SK-N-SH (cell line): Measurements from ENCODE around the gene CD244. TPM values are rescaled to one million over a fixed set of nuclear protein-coding genes. Genes with fewer than 3 reads are reported as not detected.

Experiments
- CTCF ChIA-PET: fragments of 300-600, 350-600 bp; formaldehyde crosslinking; extraction: SDS; loops from one replicate; lab custom pipeline; 2021; lab: Yijun Ruan, JAX
- POLR2A ChIA-PET: fragments of 350-600 bp; sonication (Branson Sonifier 250); formaldehyde crosslinking; extraction: SDS; loops from one replicate; lab custom pipeline; 2020; ENCODE audit warnings: antibody characterized with exemption, inconsistent platforms; lab: Yijun Ruan, JAX
- DNase-seq: peaks from one replicate; pipeline ENCODE4 v3.0.0; 2012
- H2AFZ ChIP-seq: fragments of 200-600 bp; sonication (generic); 2 replicates; pipeline ENCODE4 v1.8.1; 2016; ENCODE audit warnings: antibody characterized with exemption, mild to moderate bottlenecking, low read depth
- H3F3A ChIP-seq: fragments of 200-600 bp; sonication (generic); replicated peaks from 2 replicates; pipeline ENCODE3; 2016; ENCODE audit warnings: antibody characterized with exemption, mild to moderate bottlenecking; ENCODE audit not compliant: insufficient read depth
- H3K27ac ChIP-seq, 2 experiments: fragments of 200-500 bp in 1 of 2; fragments of 200-600 bp in 1 of 2; sonication (Bioruptor generic) in 1 of 2; sonication (generic), shearing (Covaris generic) in 1 of 2; 2 replicates each; pipeline versions ENCODE4 v1.5.1 to v1.6.1; 2014 to 2016; ENCODE audit warnings: low read depth in 2 of 2, inconsistent platforms in 1 of 2, low read length in 1 of 2, mild to moderate bottlenecking in 1 of 2, mixed read lengths in 1 of 2
- H3K27me3 ChIP-seq: fragments of 200-600 bp; sonication (generic), shearing (Covaris generic); 2 replicates; pipeline ENCODE4 v1.6.1; 2016; ENCODE audit warnings: mixed run types; ENCODE audit not compliant: insufficient read depth
- H3K36me3 ChIP-seq, 2 experiments: fragments of 200-500 bp in 1 of 2; fragments of 200-600 bp in 1 of 2; sonication (Bioruptor generic) in 1 of 2; sonication (generic) in 1 of 2; replicated peaks in 1 of 2; 2 replicates each; pipeline versions ENCODE3 to v1.5.1; 2014 to 2016; ENCODE audit warnings: low read length in 1 of 2, mild to moderate bottlenecking in 1 of 2; ENCODE audit not compliant: insufficient read depth in 2 of 2, control insufficient read depth in 1 of 2
- H3K4me1 ChIP-seq, 2 experiments: fragments of 200-500 bp in 1 of 2; fragments of 200-600 bp in 1 of 2; sonication (Bioruptor generic) in 1 of 2; sonication (generic), shearing (Covaris generic) in 1 of 2; 2 replicates each; pipeline versions ENCODE4 v1.5.1 to v1.6.1; 2014 to 2016; ENCODE audit warnings: low read depth in 1 of 2, low read length in 1 of 2, mixed run types in 1 of 2; ENCODE audit not compliant: insufficient read depth in 2 of 2, control insufficient read depth in 1 of 2
- H3K4me2 ChIP-seq: fragments of 200-600 bp; sonication (generic), shearing (Covaris generic); 2 replicates; pipeline ENCODE4 v1.6.1; 2017; ENCODE audit warnings: mixed run types
- H3K4me3 ChIP-seq, 2 experiments: fragments of 200-500 bp in 1 of 2; fragments of 200-600 bp in 1 of 2; sonication (Bioruptor generic) in 1 of 2; sonication (generic), shearing (Covaris generic) in 1 of 2; 2 replicates each; pipeline versions ENCODE4 v1.5.1 to v1.8.1; 2014 to 2016; ENCODE audit warnings: low read depth in 2 of 2, inconsistent platforms in 1 of 2, low read length in 1 of 2, mild to moderate bottlenecking in 1 of 2, mixed read lengths in 1 of 2, moderate library complexity in 1 of 2
- H3K79me2 ChIP-seq: fragments of 200-600 bp; sonication (generic); 2 replicates; pipeline ENCODE4 v1.8.1; 2017; ENCODE audit warnings: mild to moderate bottlenecking; ENCODE audit not compliant: insufficient read depth
- H3K9ac ChIP-seq: fragments of 200-600 bp; sonication (generic); 2 replicates; pipeline ENCODE4 v1.6.1; 2017; ENCODE audit warnings: mixed run types
- H3K9me2 ChIP-seq: fragments of 200-600 bp; sonication (generic); 2 replicates; pipeline ENCODE4 v1.6.1; 2017; ENCODE audit warnings: mixed run types
- H3K9me3 ChIP-seq: fragments of 200-600 bp; sonication (generic); 2 replicates; pipeline ENCODE4 v1.6.1; 2017; ENCODE audit warnings: mixed run types, mild to moderate bottlenecking, moderate library complexity
- H4K20me1 ChIP-seq: fragments of 200-600 bp; sonication (generic); 2 replicates; pipeline ENCODE4 v1.6.1; 2017; ENCODE audit warnings: mild to moderate bottlenecking, mixed run types; ENCODE audit not compliant: insufficient read depth
- CHD2 ChIP-seq: fragments of 150-350 bp; IDR thresholded peaks from 2 replicates; pipeline ENCODE4 v1.6.1; 2018; ENCODE audit warnings: low read length; ENCODE audit not compliant: partially characterized antibody
- FOSL2 ChIP-seq: IDR thresholded peaks from 2 replicates; pipeline ENCODE4 v1.4.0; 2012; ENCODE audit warnings: low read depth, mild to moderate bottlenecking, moderate library complexity, borderline replicate concordance
- GABPA ChIP-seq: IDR thresholded peaks from 2 replicates; pipeline ENCODE4 v1.4.0; 2012; ENCODE audit warnings: low read depth, mild to moderate bottlenecking
- MEF2A ChIP-seq: IDR thresholded peaks from 2 replicates; pipeline ENCODE4 v1.4.0; 2012; ENCODE audit warnings: low read depth, borderline replicate concordance
- NFIC ChIP-seq: IDR thresholded peaks from 2 replicates; pipeline ENCODE4 v1.4.0; 2012; ENCODE audit warnings: borderline replicate concordance
- POLR2AphosphoS5 ChIP-seq: IDR thresholded peaks from 2 replicates; pipeline ENCODE4 v1.6.1; 2012; ENCODE audit warnings: low read depth, low read length
- RAD21 ChIP-seq: IDR thresholded peaks from 2 replicates; pipeline ENCODE4 v1.6.1; 2012; ENCODE audit warnings: mild to moderate bottlenecking, low read length
- RFX5 ChIP-seq: IDR thresholded peaks from 2 replicates; pipeline ENCODE4 v1.6.1; 2012; ENCODE audit warnings: mild to moderate bottlenecking, improper control_type of control experiment, low read length
- SIN3A ChIP-seq: IDR thresholded peaks from 2 replicates; pipeline ENCODE4 v1.6.1; 2012; ENCODE audit warnings: low read depth, mild to moderate bottlenecking, low read length, moderate library complexity, borderline replicate concordance
- TCF12 ChIP-seq: IDR thresholded peaks from 2 replicates; pipeline ENCODE4 v1.4.0; 2012
- YY1 ChIP-seq: IDR thresholded peaks from 2 replicates; pipeline ENCODE4 v1.4.0; 2012; ENCODE audit warnings: low read depth, mild to moderate bottlenecking
- WGBS: methylation state at CpG from one replicate; pipeline ENCODE4 v1.1.6; 2017; ENCODE audit warnings: low lambda C conversion rate; 5-methylcytosine and 5-hydroxymethylcytosine counted together
- polyA plus RNA-seq, 3 experiments: library from polyadenylated mRNA; depleted of rRNA; stranded (reverse); fragments of >200 nt; gene quantifications; 2 replicates each; pipeline ENCODE4 v1.2.3, GENCODE V29; 2012
- TF ChIP-seq, protein P1 (sequence below): fragments of 200-600 bp; sonication (generic); IDR thresholded peaks from 2 replicates; pipeline ENCODE4 v1.6.1; 2017; ENCODE audit warnings: antibody characterized with exemption, mild to moderate bottlenecking, moderate library complexity
- TF ChIP-seq, protein P2 (sequence below): IDR thresholded peaks from 2 replicates; pipeline ENCODE4 v1.4.0; 2012; ENCODE audit warnings: low read depth, borderline replicate concordance
- TF ChIP-seq, protein P3 (sequence below): IDR thresholded peaks from 2 replicates; pipeline ENCODE4 v1.4.0; 2012; ENCODE audit warnings: low read depth

The CD244 gene
- polyA plus RNA-seq, 1 of the 3 experiments (the other 2 are of a cell fraction): not detected

DNA sequence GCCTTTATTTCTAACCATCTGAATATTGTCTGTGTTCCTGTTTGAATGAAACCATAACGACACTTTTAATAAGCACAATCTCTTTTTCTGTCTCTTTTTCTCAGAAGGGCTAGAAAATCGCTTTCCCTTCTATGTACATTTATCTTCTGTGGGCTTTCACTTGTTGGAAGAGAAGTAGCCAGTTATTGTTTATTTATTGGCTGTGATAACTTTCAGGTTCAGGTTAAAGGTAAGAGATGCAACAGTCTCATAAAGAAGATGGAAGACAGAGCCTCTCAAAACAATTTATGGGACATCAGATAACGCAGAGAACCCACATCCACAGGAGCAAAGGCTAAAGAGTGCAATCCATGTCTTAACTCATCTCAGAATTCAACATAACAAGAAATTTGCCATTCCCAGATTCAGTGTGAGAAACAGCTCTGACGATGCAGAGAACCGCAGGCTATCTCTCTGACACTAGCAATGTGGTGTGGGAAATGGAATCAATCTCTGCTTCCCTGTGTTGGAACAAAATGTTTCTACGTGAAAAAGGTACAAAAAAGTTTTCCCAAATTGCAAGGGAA is 4.1 kb upstream of the CD244 start:
- no peaks in the 10 kb centered on the region for H3K36me3 ChIP-seq
- DNase-seq: no peak
- H3K79me2 ChIP-seq: no peaks in the 10 kb centered on the region
- no peaks in the 10 kb centered on the region for H3K9me2 ChIP-seq
- no peaks in the 10 kb centered on the region; the same call in 1 of the 2 replicates for H3K27me3 ChIP-seq
- H3K4me2 ChIP-seq: no peak overlapping the region
- H4K20me1 ChIP-seq: no peaks in the 10 kb centered on the region
- H3K9ac ChIP-seq: no peak overlapping the region
- TF ChIP-seq FOSL2: no peak
- no peak for TF ChIP-seq RAD21
- TF ChIP-seq NFIC: no peak
- TF ChIP-seq, protein P1, sequence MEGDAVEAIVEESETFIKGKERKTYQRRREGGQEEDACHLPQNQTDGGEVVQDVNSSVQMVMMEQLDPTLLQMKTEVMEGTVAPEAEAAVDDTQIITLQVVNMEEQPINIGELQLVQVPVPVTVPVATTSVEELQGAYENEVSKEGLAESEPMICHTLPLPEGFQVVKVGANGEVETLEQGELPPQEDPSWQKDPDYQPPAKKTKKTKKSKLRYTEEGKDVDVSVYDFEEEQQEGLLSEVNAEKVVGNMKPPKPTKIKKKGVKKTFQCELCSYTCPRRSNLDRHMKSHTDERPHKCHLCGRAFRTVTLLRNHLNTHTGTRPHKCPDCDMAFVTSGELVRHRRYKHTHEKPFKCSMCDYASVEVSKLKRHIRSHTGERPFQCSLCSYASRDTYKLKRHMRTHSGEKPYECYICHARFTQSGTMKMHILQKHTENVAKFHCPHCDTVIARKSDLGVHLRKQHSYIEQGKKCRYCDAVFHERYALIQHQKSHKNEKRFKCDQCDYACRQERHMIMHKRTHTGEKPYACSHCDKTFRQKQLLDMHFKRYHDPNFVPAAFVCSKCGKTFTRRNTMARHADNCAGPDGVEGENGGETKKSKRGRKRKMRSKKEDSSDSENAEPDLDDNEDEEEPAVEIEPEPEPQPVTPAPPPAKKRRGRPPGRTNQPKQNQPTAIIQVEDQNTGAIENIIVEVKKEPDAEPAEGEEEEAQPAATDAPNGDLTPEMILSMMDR: no peak
- no peak for TF ChIP-seq SIN3A
- no peak for TF ChIP-seq MEF2A
- TF ChIP-seq, protein P2, sequence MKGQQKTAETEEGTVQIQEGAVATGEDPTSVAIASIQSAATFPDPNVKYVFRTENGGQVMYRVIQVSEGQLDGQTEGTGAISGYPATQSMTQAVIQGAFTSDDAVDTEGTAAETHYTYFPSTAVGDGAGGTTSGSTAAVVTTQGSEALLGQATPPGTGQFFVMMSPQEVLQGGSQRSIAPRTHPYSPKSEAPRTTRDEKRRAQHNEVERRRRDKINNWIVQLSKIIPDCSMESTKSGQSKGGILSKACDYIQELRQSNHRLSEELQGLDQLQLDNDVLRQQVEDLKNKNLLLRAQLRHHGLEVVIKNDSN: no peak
- no peak for TF ChIP-seq CHD2
- TF ChIP-seq YY1: no peak
- no peak for TF ChIP-seq RFX5
- TF ChIP-seq, protein P3, sequence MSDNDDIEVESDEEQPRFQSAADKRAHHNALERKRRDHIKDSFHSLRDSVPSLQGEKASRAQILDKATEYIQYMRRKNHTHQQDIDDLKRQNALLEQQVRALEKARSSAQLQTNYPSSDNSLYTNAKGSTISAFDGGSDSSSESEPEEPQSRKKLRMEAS: no peak
- ChIA-PET POLR2A (no interaction called here), CTCF (no interaction called here)
- no peak overlapping the region for H3K4me3 ChIP-seq
- WGBS: 13% methylated on average over 6 of the region's 6 CpGs
- H3K27ac ChIP-seq: no peak overlapping the region
- no peaks in the 10 kb centered on the region for H3K4me1 ChIP-seq
- no peaks in the 10 kb centered on the region for H3F3A ChIP-seq
- H3K9me3 ChIP-seq: no peaks in the 10 kb centered on the region
- no peak overlapping the region for H2AFZ ChIP-seq

DNA sequence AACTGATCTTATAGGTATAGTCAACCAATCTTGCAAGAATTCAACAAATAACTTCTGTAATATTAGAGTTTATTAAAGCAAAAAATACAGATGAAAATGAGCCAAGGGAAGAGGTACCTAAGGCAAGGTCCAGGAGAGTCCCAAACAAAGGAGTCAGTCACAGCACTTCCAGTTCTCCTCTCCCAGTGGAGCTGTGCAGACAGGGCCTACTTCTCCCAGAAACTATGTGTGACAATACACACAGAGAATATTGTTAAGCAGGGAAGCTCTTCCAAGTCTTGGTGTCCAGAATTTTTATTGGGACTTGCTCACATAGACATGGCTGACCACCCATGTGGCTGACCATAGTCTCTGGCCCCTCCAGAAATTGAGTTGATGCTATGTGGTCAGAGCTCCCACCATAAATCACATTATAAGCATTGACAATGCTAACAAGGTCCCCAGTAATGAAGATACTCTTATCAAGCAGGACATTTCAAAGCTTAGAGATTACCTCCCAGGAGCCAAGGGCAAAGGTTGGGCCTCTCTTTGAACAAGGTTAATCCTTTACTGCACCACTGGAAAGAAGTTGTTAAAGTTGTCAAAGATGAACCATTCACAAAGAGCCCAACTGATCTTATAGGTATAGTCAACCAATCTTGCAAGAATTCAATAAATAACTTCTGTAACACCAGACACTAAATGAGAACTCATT is 3.5 kb upstream of the CD244 start:
- CTCF ChIA-PET: interaction anchor here (1.1 kb wide), 1 partner anchor 19 kb away, joined by 5 read pairs; the partner anchor contains the start of gene ITLN1
- Histone ChIP-seq H3K27ac (no peak overlapping the region), H3K9me2 (no peaks in the 10 kb centered on the region), H2AFZ (no peak overlapping the region), H4K20me1 (no peaks in the 10 kb centered on the region), H3F3A (no peaks in the 10 kb centered on the region), H3K36me3 (no peaks in the 10 kb centered on the region), H3K4me2 (no peak overlapping the region), H3K27me3 (no peaks in the 10 kb centered on the region; the same call in 1 of the 2 replicates), H3K4me1 (no peaks in the 10 kb centered on the region), H3K9me3 (no peaks in the 10 kb centered on the region), H3K79me2 (no peaks in the 10 kb centered on the region), H3K4me3 (no peak overlapping the region), H3K9ac (no peak overlapping the region)
- DNase-seq: no peak
- TF ChIP-seq POLR2AphosphoS5 (no peak), TCF12 (no peak), NFIC (no peak), GABPA (no peak), MEF2A (no peak)
- POLR2A ChIA-PET: no interaction called here
